GM08714 (cell line): ENCODE results near the gene RNF39.
"Not testable (repeated sequence)": the region's sequence is repeated elsewhere in the genome, so short reads cannot be mapped to it uniquely, and the experiment has no call there.

ENCODE experiments used
- H3K4me3 ChIP-seq: fragments of 200-500 bp; sonication (Bioruptor generic); 2 replicates; pipeline ENCODE4 v1.5.1; 2014; ENCODE audit warnings: mild to moderate bottlenecking, low read length, inconsistent platforms
- ZNF274 ChIP-seq: IDR thresholded peaks from 2 replicates; pipeline ENCODE4 v1.6.1; 2012; ENCODE audit warnings: mild to moderate bottlenecking, low read depth, low read length

RNF39 gene

GRCh38 chr6:30029588-30029987 lies 46.0 kb downstream of the RNF39 start:
- TF ChIP-seq ZNF274: no peak
- H3K4me3 ChIP-seq: no peak overlapping the region

- TF ChIP-seq ZNF274: no peak
- H3K4me3 ChIP-seq: no peak overlapping the region
Observed at GRCh38 chr6:30025186-30025585, 50.4 kb downstream of the RNF39 start.

GRCh38 chr6:30022712-30023111 lies 52.9 kb downstream of the RNF39 start:
- not testable (repeated sequence) for H3K4me3 ChIP-seq

- TF ChIP-seq ZNF274: no peak
- no peak overlapping the region for H3K4me3 ChIP-seq
Observed at GRCh38 chr6:30022189-30022588, 53.4 kb downstream of the RNF39 start.

GRCh38 chr6:30020626-30021025 lies 54.9 kb downstream of the RNF39 start:
- H3K4me3 ChIP-seq: no peak overlapping the region
- no peak for TF ChIP-seq ZNF274
